ENCODE measurements around the gene LDLRAD2. TPM values are rescaled to one million over a fixed set of nuclear protein-coding genes. Genes with fewer than 3 reads are reported as not detected.

The LDLRAD2 gene
- total RNA-seq, 6 experiments from 2014 or later: 0.14 TPM; not detected in 5

DNA sequence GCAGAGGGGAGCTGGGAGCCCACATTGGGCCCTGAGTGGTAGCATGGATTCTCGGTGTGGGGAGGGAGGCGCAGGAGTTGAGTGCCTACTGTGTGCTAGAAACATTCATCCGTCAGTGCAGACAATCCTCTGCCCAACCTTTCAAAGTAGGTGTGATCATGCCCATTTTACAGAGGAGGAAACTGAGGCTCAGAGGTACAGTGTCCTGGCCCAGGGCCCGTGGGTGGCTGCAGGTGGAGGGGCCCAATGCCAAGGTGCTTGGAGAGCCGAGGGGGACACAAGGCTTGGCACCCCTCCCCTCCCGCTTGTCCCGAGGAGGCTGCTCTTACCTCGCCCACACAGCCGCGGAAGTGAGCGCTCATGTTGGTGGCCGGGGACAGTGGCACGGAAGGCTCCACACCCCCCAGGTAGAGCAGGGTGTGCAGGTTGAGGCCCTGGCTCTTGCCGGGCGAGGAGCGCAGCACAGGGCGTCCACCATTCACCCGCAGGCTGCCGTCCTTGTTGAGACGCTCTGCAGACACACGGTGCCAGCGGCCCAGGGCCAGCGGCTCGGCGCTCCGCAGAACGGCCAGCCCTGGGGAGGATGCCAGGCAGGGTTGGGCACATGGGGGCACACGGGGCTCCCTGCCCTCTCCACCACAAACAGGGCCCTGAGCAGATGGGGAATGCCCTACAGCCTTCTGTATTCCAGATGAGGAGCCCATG, 16.6 kb downstream of the LDLRAD2 start:
- H3K36me3 Mint-ChIP-seq (ENCODE audit: low read depth): peaks cover 21% of the 10 kb centered on the region
- H3K4me3 Mint-ChIP-seq: no peak overlapping the region
- H3K4me1 Mint-ChIP-seq (ENCODE audit: low read depth): no peaks in the 10 kb centered on the region
- H3K27ac Mint-ChIP-seq: no peak overlapping the region
- H3K9me3 Mint-ChIP-seq: no peaks in the 10 kb centered on the region
- TF ChIP-seq, protein P1, sequence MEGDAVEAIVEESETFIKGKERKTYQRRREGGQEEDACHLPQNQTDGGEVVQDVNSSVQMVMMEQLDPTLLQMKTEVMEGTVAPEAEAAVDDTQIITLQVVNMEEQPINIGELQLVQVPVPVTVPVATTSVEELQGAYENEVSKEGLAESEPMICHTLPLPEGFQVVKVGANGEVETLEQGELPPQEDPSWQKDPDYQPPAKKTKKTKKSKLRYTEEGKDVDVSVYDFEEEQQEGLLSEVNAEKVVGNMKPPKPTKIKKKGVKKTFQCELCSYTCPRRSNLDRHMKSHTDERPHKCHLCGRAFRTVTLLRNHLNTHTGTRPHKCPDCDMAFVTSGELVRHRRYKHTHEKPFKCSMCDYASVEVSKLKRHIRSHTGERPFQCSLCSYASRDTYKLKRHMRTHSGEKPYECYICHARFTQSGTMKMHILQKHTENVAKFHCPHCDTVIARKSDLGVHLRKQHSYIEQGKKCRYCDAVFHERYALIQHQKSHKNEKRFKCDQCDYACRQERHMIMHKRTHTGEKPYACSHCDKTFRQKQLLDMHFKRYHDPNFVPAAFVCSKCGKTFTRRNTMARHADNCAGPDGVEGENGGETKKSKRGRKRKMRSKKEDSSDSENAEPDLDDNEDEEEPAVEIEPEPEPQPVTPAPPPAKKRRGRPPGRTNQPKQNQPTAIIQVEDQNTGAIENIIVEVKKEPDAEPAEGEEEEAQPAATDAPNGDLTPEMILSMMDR (IDR thresholded peaks at IDR 0.05): no peak
- peaks cover 17% of the 10 kb centered on the region for H3K27me3 Mint-ChIP-seq (ENCODE audit: insufficient read depth)
- no peak for DNase-seq

DNA sequence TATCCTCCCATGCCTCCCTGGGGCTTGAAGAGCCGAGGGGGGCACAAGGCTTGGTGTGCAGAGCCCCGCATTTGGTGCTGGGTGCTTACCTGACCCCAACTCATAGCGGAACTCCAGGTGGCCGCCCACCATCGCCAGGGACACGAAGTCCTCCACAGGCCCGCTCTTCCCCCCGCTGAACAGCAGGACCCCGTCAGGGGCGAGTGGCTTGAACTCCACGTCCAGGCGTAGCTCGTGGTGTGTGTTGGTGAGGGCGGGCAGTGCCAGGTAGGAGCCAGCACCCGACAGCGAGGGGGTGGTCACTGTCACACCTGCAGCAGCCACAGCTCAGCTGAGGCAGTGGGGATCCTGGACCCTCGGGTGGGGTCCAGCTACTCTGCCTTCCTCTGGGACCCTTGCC, 17.2 kb downstream of the LDLRAD2 start:
- Mint-ChIP-seq H3K36me3 (ENCODE audit: low read depth) (peaks cover 27% of the 10 kb centered on the region), H3K4me1 (ENCODE audit: low read depth) (no peaks in the 10 kb centered on the region), H3K9me3 (peaks cover 3% of the 10 kb centered on the region), H3K4me3 (no peak overlapping the region), H3K27me3 (ENCODE audit: insufficient read depth) (peaks cover 13% of the 10 kb centered on the region), H3K27ac (no peak overlapping the region)
- TF ChIP-seq, protein P1 (IDR thresholded peaks at IDR 0.05): no peak
- no peak for DNase-seq

- Mint-ChIP-seq H3K27me3 (ENCODE audit: insufficient read depth) (peaks cover 16% of the 10 kb centered on the region), H3K4me1 (ENCODE audit: low read depth) (no peaks in the 10 kb centered on the region), H3K9me3 (peaks cover 6% of the 10 kb centered on the region), H3K4me3 (no peak overlapping the region), H3K27ac (no peak overlapping the region), H3K36me3 (ENCODE audit: low read depth) (peaks cover 43% of the 10 kb centered on the region)
- DNase-seq: no peak
- TF ChIP-seq, protein P1 (IDR thresholded peaks at IDR 0.05): no peak
Observed at GRCh38 chr1:21830792-21831453, 18.9 kb downstream of the LDLRAD2 start.

GRCh38 chr1:21831454-21831970, 19.4 kb downstream of the LDLRAD2 start:
- no peak for DNase-seq
- Mint-ChIP-seq H3K27ac (no peak overlapping the region), H3K27me3 (ENCODE audit: insufficient read depth) (peaks cover 16% of the 10 kb centered on the region), H3K9me3 (peaks cover 6% of the 10 kb centered on the region), H3K4me1 (ENCODE audit: low read depth) (no peaks in the 10 kb centered on the region), H3K4me3 (no peak overlapping the region), H3K36me3 (ENCODE audit: low read depth) (peaks cover 43% of the 10 kb centered on the region)
- TF ChIP-seq, protein P1 (IDR thresholded peaks at IDR 0.05): no peak

DNA sequence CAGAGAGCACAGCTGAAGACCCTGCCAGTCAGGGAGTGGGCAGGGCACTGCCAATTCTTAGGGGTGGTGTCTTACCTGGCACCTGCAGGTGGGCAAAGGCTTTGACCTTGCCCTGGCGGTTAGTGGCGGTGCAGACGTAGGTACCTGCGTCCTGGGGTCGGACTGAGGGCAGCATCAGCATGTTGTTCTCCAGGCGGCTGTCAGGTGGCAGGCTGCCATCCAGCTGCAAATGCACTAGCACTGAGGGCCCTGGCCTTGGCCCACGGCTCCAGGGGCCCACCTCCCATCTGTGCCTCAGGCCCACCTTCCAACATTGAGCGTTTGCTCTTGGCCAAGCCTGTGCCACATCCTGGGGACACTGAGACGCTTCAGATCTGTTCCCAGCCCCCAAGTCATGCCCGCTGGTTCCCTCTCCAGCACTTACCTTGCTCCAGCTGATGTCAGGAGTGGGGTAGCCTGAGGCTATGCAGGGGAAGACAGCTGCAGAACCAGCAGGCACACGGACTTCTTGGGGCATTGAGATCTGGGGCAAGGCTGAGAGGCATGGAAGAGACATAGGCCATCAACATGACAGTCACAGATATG, 21.4 kb downstream of the LDLRAD2 start:
- Mint-ChIP-seq H3K4me3 (no peak overlapping the region), H3K27ac (peak overlapping the region; percentile 6; the same call in 1 of the 2 replicates), H3K27me3 (ENCODE audit: insufficient read depth) (peaks cover 15% of the 10 kb centered on the region), H3K4me1 (ENCODE audit: low read depth) (no peaks in the 10 kb centered on the region), H3K9me3 (peaks cover 6% of the 10 kb centered on the region), H3K36me3 (ENCODE audit: low read depth) (peaks cover 36% of the 10 kb centered on the region)
- TF ChIP-seq, protein P1 (IDR thresholded peaks at IDR 0.05): no peak
- no peak for DNase-seq

All from HFFc6 (cell line).